ENCODE data around the gene LGALS3.

Gene LGALS3

GRCh38 chr14:55115460-55115859, 13.6 kb upstream of the LGALS3 start:
- DNase-seq: no peak

DNA sequence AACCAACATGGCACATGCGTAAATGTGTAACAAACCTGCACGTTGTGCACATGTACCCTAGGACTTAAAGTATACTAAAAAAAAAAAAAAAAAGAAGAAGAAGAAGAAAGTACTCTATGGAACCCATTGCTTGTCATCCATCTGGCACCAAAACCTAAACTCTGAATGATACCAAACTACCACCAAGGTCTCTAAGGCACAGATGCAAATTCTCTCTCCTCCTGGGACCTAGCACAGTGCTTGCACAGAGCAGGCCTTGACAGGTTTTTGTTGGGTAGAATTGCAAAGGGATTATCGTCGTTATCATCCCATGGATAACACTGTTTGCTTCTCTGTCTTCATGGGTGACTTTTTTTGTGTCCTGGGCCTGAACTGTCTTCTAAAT, 13.2 kb upstream of the LGALS3 start:
- no peak for DNase-seq

DNA sequence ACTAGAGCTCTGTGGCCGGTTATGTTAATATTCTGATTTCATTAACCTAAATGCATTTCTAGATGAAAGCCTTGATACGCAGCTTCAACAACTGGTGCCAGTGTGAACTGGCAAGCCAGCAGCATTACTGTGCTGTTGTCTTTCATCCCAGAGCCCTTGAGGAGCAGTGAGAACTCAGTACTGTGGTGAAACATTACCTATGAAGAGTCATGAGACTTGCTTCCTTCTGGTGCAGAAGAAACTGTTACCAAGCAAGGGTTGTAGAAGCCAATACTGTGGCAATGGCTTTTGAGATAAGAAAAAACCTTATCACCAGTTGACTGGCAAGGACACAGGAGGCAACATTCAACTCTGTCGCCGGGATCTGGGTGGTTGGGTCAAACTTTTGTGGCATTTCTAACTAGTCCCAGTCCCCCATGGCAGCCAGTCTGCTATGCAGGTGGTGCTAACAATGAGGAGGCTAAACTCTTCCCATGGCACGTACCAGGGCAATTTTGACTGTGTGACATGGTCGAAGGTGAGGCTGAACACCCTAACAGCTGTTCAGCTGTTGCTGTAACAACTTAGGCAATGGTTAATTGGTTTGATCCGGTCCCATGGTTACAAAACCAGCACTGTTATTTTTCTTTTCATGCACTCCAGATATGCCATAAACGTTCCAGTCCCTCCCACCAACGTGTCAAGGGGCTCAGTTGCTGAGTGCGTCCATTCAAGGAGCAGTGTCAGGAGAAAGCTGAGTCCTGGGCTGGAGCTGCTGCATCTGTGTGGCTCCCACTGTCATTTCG, 12.6 kb upstream of the LGALS3 start:
- no peak for DNase-seq

DNA sequence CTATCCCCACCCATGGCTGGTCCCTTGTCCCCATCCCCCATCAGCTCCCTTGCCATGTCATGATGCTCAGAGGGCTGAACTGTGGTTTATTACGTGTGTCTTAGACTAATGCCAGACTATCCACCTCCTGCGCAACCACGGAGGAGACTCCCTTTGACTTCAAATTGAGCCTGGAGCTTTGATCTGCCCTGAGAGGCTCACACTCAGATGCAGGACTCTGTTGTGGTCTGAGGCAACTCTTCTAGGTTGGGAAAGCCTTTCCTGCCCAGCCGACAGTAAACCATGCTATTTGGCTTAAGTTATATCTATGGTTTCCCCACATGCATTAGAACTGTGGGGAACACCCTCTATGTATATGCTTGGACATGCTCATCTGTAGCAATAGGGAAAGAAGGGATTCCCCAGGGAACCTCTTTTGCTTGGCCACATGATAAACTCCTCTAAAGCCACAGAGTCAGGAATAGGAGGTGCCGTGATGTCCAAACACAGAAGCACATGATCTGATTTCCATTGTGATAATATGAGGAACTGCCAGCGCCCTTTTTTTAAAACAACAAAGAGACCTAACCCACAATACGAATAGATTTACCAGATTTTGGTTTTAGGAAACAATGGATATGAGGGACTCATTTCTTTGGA, 11.1 kb upstream of the LGALS3 start:
- no peak for DNase-seq

GRCh38 chr14:55118761-55119160, 10.3 kb upstream of the LGALS3 start:
- no peak for DNase-seq

DNA sequence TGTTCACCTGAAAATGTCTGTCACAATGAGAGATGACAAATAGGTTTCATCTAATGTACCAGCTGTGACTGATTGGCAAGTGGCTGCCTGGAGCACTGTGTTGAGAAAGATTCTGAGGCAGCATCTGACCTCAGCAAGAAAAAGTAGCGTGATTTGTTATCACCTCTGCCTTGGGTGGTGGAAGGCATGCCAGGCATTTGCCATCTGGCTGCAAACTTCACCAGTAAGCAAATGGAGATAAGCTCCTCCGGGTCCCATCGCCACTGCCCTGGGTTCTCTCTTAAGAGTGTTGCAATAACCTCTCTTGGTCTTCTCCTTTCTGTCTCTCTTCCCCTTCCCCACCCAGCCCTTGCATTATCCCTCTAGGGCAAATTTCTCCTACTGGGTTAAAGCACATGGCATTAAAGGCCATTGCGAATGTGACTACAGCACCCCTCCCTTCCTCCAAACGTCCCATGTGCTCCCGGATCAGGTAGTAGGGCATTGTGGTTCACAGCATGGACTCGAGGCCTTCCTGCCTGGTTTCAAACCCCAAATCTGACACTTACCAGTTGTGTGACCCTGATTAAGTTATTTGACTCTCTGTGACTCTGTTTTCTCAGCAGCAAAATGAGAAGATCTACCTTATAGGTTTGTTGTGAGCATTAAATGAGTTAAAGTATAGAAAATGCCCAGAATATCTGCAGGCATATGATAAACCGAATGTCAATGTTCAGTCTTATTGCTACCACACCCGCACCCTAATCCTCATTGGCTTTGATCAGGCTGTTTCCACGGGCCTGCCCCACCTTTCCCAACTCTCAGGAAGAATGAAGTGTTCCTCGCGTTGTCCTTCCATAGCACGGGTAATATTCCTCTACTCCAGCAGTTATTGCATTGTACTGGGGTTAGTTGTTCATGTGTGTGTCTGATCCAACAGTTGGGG, 8.2 kb upstream of the LGALS3 start:
- DNase-seq: no peak

GRCh38 chr14:55121628-55122439, 7.2 kb upstream of the LGALS3 start:
- no peak for DNase-seq

DNA sequence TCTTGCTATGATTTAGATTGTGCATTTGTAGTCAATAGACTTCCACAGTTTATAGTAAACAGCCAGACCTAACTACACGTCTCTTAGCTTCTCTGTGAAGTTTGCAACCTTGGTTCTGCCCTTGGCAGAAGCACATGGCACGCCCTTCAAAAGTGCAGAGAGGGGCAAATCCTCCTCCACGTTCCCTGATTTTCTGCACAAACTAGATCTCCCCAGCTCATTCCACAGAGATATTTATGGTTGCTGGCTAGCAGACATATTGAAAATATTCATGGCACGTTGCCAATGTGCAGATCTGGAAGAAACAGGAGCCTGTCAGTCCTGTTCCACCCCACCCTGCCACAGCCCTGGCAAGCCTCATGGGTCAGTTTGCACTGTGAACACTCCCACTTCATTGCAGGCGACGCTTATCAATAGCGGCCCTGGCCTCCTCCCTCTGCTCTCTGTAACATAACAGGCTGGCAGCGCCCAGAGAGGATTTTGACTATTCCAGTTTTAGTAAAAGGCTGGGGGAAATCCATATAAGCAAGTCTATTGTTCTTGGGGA, 6.5 kb upstream of the LGALS3 start:
- DNase-seq: no peak

- DNase-seq: no peak
Observed at GRCh38 chr14:55123101-55123500, 6.0 kb upstream of the LGALS3 start.

DNA sequence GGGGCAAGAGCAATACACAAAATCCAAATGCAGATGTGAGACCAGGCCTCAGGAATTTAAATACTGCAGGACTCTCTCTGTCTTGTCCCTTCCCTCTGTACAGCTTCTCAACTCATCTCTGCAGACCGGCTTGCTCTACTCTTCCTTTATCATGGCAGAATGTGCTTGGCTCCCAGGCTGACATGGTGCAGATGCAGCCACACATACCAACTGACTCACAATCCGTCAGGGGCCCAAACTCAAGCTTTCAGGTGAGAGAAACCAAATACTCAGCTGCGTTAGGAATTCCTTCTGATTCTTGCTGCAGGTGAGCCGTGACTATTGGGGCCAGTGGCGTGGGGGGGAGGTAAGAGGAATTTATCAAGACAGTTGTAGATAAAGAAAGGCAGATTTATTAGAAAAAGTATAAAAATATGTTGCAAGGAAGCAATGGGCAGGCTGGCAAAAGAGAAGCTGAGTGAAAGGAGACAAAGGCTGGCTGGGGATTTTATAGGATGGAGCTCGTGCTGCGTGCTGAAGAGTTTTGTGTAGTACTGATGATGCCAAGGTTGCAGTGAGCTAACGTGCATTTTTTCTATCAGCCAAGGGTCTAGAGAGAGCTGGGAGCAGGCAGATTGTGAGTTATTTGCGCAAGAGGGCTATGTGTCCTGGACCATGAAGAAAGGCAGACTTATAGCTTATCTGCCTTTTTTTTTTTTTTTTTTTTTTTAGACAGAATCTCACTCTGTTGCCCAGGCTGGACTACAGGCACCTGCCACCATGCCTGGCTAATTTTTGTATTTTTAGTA, 5.0 kb upstream of the LGALS3 start:
- no peak for DNase-seq

DNA sequence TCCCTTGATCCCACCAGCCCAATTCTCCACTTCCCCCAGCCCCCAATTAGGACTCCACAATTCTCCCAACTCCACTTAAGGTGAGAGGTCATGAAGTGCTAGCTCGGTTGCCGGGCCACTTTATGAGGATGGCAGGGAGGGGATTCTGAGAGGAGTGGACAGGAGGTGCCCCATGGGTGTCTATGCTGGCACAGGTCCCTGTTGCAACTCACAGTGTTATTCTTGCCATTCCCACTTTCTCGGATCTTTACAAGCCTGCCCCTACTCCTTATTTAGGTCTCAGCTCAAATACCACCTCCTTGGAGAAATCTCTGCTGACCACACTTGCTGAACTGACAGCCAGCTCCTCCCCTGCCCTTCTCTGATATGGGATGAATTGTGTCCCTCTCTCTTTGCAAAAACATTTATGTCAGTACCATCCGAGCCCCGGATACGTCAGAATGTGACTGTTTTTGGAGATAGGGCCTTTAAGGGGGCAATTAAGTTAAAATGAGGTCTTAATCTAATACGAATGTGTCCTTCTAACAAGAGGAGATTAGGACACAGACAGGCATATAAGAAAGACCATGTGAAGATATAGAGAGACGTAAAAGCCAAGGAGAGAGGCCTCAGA, 4.2 kb upstream of the LGALS3 start:
- DNase-seq: no peak

- no peak for DNase-seq
Observed at GRCh38 chr14:55125403-55125802, 3.6 kb upstream of the LGALS3 start.

DNA sequence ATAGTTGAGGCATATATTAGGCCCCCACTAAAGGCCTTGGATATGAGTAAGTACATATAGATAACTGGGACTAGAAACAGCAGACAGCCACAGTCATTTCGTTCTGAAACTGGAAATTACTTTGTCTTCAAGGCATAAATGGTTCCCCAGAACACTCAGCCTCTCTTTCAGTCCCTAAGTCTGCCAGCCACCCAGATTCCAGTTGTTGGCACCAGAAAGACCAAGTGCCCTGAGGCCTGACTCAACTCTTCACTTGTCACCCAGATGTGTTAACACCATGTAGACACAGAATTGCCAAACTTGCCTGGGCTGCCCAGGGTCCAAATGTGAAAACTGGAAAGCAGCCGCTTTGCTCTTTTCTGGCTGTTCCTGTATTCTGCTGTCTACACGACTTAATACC, 3.0 kb upstream of the LGALS3 start:
- DNase-seq: no peak

DNA sequence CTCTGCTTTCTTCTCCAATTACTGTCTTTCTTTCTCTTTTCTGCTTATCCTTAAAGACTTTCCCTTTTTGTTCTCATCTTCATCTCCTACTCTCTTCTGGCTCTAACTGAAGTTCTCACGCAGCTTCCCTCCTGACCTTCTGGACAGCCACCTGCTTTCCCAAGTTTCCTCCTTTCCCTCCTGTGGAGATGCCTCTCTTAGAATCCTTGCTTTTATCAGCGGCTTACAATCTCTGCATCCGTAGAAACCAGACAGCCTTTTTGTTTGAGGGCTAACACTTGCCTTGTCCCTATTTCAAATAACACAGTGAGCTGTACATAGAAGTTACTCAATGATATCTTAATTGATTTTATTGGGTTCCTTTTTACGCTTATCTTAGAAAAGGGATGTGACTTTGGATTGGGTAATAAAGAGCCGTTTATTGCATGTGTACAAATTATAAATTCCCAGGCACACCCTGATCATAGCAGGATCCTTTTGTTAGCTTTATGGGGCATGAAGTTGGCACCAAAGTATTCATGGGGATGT, 2.1 kb upstream of the LGALS3 start:
- no peak for DNase-seq

- DNase-seq: no peak
Observed at GRCh38 chr14:55127460-55127951, 1.5 kb upstream of the LGALS3 start.

DNA sequence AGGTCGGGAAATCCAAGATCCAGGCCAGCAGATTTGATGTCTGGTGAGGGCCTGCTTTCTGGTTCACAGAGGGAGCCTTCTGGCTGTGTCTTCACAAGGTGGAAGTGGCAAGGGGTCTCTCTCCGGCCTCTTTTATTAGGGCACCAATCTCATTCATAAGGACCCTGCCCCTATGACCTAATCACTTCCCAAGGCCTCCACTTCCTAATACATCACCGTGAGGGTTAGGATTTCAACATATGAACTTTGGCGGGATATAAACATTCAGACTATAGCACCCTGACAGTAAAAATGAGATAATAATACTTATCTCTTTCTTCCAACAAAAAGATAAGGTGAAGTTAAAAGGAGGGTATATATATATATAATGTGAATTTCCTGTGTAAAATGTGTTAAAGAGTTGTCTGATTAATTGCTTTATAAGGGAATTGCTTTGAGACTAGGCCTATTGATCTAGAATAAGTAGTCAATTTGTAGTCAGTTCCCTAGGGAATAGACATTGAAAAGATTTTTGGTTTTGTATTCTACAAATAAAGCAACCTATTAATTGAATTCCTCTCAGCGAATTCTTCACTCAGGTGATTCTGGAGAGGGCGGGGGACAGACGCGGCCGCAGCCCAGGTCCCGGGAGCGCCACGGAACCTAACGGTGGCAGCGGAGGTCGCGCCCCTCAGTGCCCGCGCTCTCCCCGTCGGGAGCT, 516 bp upstream of the LGALS3 start:
- no peak for DNase-seq

DNA sequence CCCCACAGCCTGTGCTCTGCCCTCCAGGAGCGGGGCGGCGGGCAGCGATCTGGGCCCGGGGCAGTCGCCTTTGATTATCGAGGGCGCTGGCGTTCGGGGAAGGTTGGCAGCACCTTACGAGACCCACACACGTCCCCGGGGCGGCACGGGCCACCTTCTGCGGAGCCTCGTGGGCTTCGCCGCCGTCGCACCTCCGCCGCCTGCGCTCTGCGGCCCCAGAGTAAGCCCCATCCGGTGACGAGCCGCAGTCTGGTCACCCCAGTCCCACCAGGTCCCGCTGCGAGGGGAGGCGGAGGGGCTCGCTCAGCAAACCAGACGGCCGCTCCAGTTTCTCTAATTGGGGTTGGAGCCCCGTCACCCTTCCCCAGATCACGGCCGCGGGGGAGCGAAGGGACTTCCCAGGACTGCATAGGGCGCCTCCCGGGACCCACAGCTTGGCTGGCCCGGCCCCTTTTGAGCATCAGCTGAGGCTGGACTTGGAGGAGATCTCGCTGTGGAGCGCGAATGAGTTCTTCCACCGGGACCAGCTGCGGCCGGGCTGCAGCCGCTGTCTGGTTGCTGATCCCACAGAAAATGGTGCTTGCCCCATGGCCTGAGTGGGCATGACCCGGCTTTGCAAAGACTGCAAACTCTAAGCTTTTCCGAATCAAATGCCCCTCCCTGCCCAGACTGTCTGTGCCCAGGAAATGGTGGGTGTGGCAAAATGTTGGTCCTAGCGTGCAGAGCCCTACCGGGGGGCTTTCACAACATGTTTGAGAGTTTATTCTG, 560 bp downstream of the LGALS3 start:
- no peak for DNase-seq

DNA sequence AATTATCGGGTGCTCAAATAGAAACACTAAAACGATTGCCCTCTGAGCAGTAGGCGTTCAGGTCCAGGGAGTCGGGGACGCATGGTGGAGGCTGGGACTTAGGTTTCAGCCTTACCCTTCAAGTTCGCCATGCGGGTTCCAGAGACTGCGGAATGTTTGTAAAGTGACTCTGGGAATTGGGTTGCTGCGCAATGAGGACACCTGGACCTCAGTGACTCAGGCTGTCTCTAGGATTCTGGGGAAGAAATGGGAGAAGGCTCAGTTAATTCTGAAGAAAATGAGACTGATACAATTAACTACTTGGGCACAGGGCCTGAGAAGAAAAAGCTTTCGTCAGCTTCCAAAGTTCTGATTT, 1.1 kb downstream of the LGALS3 start:
- no peak for DNase-seq

DNA sequence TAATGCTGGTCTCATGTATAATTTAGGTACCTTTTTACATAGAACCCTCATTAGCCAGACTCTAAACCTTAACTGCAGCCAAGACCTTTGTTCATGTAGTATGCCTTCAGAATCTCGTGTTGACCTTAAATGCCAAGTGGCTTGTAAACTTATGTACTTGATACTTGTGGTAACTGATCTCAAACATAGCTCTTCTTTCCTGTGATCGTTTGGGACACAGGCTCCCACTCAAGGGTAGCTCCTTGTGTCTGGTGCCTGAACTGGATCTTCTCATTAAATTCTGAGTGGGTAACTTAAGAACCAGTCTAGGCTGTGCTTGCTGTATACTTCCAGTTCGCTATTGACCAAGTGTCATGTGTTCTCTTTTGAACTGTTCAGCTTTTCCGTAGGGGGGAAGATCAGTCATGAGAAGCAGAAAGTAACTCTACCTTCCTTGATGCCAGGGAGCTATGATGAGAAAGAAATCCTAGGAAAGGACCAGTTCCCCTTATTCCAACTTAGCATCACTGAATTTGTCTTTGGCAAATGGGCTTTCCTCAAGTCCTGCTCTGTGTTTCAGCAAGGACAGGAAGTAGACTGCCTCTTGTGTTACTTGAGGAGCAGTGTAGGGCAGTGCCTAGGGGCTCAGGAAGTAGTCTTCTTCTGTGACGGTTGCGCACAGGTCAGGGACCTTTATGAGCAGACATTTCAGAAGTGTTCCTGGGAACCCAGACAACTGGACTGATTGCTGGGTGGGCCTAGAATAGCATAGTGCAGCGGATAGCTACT, 2.5 kb downstream of the LGALS3 start:
- DNase-seq: no peak

All from NCI-H1092 (cell line).